ENCODE data around the gene AOC1.

The AOC1 gene

GRCh38 chr7:150895809-150896208 is 43.5 kb downstream of the AOC1 start:
- H3K4me3 ChIP-seq (ENCODE audit: low read depth, low read length): no peak overlapping the region
- DNase-seq (ENCODE audit: low read depth): no peak
- no peak for TF ChIP-seq CTCF (IDR thresholded peaks at IDR 0.05; ENCODE audit: control insufficient read depth, extremely low read depth, insufficient read depth)

- TF ChIP-seq CTCF (IDR thresholded peaks at IDR 0.05; ENCODE audit: control insufficient read depth, extremely low read depth, insufficient read depth): no peak
Measured at GRCh38 chr7:150896562-150897209, 44.4 kb downstream of the AOC1 start.

GRCh38 chr7:150897502-150898474 is 45.5 kb downstream of the AOC1 start:
- no peak for TF ChIP-seq CTCF (IDR thresholded peaks at IDR 0.05; ENCODE audit: control insufficient read depth, extremely low read depth, insufficient read depth)
- DNase-seq (ENCODE audit: low read depth): no peak
- no peak overlapping the region for H3K4me3 ChIP-seq (ENCODE audit: low read depth, low read length)

More at GRCh38 chr7:150896562-150897209, 44.4 kb downstream of the AOC1 start:
- DNase-seq (ENCODE audit: low read depth): no peak
- no peak overlapping the region for H3K4me3 ChIP-seq (ENCODE audit: low read depth, low read length)

DNA sequence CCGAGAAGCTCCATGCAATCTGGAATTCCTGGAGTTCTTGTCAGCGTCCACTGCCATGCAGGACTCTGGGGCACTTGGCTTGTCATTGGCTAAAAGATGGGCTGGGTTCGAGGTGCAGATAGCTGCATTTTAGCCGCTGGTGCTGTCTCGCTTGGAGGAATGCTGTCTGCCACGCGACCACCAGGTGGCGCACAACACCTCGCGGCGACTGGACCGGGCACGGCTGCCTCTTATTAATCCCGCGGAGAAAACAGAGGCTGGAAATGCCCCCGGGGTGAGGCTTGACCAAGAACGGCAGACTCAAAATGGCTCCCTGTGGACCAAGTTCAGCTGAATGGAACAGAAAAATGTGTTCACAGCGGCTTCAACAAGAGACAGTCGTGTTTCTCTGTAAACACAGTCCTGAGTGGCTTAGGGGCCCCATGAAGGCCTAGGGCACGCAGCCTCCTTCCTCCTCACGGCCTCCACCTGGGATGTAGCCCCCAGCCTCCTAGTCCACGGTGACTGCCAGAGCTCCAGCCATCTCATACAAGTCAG is 46.2 kb downstream of the AOC1 start:
- no peak for DNase-seq (ENCODE audit: low read depth)
- peak; percentile 97 for TF ChIP-seq CTCF (IDR thresholded peaks at IDR 0.05; ENCODE audit: control insufficient read depth, extremely low read depth, insufficient read depth)
- no peak overlapping the region for H3K4me3 ChIP-seq (ENCODE audit: low read depth, low read length)

DNA sequence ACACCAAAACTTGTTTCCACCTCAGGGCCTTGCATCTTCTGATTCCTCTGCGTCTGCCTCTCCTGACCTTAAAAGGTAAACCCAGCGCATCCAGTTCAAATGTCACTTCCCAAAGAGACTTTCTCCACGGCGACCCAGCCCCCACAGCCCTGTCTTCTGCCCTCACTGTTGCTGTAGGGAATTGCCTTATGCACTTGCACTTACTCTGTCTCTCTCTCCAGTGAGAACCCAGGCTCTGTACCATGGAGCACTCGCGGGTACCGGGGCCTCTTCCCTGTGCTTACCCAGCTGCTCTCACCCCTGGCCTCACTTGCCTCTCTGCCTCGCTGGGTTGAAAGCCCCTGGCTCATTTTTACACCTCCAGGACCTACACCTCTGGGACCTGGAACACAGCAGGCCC is 48.4 kb downstream of the AOC1 start:
- no peak for DNase-seq (ENCODE audit: low read depth)
- no peak overlapping the region for H3K4me3 ChIP-seq (ENCODE audit: low read depth, low read length)
- no peak for TF ChIP-seq CTCF (IDR thresholded peaks at IDR 0.05; ENCODE audit: control insufficient read depth, extremely low read depth, insufficient read depth)

GRCh38 chr7:150901160-150902035 is 49.1 kb downstream of the AOC1 start:
- TF ChIP-seq CTCF (IDR thresholded peaks at IDR 0.05; ENCODE audit: control insufficient read depth, extremely low read depth, insufficient read depth): no peak
- DNase-seq (ENCODE audit: low read depth): no peak

More at GRCh38 chr7:150901160-150902035, 49.1 kb downstream of the AOC1 start:
- no peak overlapping the region for H3K4me3 ChIP-seq (ENCODE audit: low read depth, low read length)

Measured in LNCaP clone FGC (cell line).